ENCODE results near the gene CFAP52. TPM values are rescaled to one million over a fixed set of nuclear protein-coding genes. Genes with fewer than 3 reads are reported as not detected.
"Not testable (repeated sequence)": the region's sequence is repeated elsewhere in the genome, so short reads cannot be mapped to it uniquely, and the experiment has no call there.

Gene CFAP52
- total RNA-seq, 2 donors from 2014 or later: not detected

GRCh38 chr17:9636501-9636900 lies 60.1 kb downstream of the CFAP52 start:
- intact Hi-C loops (cut with DNase I): no loop called here
- DNase-seq (ENCODE audit: low spot score): no peak

DNA sequence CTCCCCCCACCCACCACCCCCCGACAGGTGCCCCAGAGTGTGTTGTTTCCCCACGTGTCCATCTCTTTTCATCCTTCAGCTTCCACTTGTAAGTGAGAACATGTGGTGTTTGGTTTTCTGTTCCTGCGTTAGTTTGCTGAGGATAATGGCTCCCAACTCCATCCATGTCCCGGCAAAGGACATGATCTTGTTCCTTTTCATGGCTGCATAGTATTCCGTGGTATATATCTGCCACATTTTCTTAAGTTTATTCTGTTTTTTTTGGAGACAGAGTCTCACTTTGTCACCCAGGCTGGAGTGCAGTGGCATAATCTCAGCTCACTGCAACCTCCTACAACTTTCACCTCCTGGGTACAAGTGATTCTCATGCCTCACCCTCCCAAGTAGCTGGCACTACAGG lies 63.9 kb downstream of the CFAP52 start:
- intact Hi-C loops (cut with DNase I); DNase-seq (ENCODE audit: low spot score): not testable (repeated sequence)

GRCh38 chr17:9643611-9644010 lies 67.2 kb downstream of the CFAP52 start:
- DNase-seq (ENCODE audit: low spot score): no peak
- intact Hi-C loops (cut with DNase I): no loop called here

DNA sequence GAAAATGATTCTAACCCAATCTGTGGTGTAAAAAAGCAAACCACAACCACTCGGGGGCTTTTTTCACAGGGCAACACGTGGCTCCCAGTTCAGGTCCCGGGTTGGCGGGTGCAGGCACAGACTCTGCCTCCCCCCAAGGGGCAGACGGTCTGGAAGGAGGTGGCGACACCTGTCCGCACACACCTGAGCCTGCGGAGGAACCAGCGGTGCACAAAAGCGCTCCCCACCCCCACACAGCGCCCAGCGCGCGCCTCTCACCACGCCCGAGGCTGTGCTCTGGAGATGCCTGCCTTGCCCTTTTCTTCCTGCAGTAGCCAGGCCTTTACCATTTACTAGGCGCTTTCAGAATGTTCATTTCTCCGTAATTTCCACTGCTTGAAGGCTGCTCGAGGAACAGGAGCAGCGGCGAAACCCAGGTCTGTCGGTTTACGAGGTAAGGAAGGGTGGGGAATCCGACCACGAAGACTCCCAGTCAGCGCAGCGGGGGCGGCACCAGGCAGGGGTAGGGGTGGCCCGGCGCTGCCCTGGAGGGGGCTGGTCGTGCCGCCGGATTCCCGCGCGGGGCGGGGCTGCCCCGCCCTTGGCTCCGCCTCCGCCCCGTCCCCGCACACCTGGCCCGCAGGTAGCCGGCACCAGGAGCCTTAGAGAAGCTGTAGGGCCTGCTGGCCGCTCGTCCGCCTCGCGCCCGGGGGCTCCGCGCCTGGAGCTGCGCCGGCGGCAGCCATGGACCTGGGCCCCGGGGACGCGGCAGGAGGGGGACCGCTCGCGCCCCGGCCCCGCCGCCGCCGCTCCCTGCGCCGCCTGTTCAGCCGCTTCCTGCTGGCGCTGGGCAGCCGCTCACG lies 68.7 kb downstream of the CFAP52 start, which contains the start of gene USP43:
USP43 (plus strand) TSS at position 608 of the 842 bp plus-strand sequence; CDS start at position 724, 116 bp downstream.
- intact Hi-C loops (cut with DNase I): no loop called here
- DNase-seq (ENCODE audit: low spot score): no peak

GRCh38 chr17:9645851-9646545 lies 69.6 kb downstream of the CFAP52 start:
- no peak for DNase-seq (ENCODE audit: low spot score)
- intact Hi-C loops (cut with DNase I): no loop called here

DNA sequence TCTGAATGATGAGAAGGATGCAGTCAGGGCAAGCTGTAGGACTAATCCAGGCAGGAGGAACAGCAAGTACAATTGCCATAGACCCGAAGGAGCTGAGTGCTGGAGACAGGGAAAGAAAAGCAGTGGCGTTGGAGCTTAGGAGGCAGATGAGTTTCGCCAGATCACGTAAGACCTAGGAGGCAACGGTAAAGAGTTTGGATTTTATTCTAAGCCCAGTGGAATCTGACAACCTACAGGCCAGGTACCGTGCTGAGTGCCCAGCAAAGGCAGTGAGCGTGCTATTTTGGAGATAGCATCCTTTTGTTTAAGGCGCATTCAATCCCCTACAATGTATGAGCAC lies 70.1 kb downstream of the CFAP52 start:
- intact Hi-C loops (cut with DNase I): no loop called here
- DNase-seq (ENCODE audit: low spot score): no peak

DNA sequence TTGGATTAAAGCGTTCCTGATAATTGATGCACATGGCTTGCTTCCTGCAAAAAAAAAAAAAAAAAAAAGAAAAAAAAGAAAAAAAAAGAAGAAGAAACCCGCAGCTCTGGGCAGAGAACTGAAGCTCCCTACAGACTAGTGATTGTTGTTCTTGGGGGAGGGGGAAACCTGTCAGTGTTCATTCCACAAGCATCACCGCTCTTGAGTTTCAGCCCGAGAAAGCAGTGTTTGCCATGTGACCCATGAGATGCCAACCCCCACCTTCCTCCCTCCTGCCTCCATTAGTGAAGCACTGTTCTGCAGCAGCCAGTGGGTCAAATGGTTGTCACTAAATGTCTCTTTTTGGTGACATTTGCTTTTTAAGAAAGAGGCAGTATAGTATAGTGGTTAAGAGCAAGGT lies 70.6 kb downstream of the CFAP52 start:
- DNase-seq (ENCODE audit: low spot score): no peak
- intact Hi-C loops (cut with DNase I): no loop called here

DNA sequence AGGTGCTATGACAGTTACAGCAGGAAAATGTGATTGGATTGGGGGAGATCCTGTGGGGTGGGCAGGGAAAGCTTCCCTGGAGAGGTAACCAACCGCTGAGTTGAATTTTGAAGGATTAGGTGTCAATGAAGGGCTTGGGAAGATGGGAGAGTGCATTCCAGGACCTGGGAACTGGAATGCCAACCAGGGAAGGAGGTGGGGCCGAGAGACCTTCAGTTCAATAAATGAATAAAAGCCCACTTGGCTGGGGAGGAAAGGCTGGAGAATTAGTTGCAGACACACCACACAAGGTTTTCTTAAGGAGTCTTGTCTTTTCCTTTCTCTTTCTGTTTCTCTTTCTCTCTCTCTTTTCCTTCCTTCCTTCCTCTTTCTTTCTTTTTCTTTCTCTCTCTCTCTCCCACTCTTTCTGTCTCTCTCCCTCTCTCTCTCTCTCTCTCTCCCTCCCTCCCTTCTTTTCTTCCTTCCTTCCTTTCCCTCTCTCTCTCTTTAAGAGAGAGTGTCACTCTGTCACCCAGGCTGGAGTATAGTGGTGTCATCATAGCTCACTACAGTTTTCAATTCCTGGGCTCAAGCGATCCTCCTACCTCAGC lies 72.2 kb downstream of the CFAP52 start:
- intact Hi-C loops (cut with DNase I): no loop called here
- no peak for DNase-seq (ENCODE audit: low spot score)

DNA sequence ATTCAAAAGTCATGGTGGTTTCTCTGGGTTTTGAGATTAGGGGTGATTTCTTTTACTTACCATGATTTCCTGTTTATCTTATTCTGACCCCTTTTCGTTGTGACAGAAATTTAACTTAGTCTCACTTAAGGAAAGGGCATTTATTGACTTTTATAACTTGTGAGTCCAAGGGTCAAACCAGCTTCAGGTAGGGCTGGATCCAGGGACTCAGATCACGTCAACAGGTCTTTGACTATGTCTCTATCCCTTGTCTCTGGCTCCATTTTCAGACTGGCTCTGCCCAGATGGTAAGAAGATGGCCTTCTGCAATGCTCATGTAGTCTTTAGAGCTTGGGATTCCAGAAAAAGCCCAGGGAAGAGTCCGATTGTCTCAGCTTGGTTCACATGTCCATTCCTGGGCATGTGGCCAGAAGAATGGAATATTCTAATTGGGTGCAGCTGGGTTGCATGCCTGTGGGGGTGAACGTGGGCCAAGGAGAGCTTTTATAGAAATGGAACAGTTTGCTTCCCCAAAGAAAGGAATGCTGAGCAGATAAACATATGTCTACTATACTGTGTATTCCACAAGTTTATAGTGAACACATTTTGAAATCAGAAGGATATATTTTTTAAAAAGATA lies 82.3 kb downstream of the CFAP52 start:
- no peak for DNase-seq (ENCODE audit: low spot score)
- intact Hi-C loops (cut with DNase I): no loop called here

GRCh38 chr17:9661027-9661426 lies 84.6 kb downstream of the CFAP52 start:
- intact Hi-C loops (cut with DNase I): no loop called here
- no peak for DNase-seq (ENCODE audit: low spot score)

DNA sequence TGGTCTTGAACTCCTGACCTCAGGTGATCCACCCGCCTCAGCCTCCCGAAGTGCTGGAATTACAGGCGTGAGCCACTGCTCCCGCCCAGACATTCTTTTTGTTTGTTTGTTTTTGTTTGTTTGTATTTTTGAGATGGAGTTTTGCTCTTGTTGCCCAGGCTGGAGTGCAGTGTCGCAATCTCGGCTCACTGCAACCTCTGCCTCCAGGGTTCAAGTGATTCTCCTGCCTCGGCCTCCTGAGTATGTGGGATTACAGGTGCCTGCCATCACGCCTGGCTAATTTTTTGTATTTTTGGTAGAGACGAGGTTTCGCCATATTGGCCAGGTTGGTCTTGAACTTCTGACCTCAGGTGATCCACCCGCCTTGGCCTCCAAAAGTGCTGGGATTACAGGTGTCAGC lies 87.1 kb downstream of the CFAP52 start:
- intact Hi-C loops (cut with DNase I); DNase-seq (ENCODE audit: low spot score): not testable (repeated sequence)

GRCh38 chr17:9666461-9667050 lies 90.1 kb downstream of the CFAP52 start:
- DNase-seq (ENCODE audit: low spot score): no peak
- intact Hi-C loops (cut with DNase I): no loop called here

GRCh38 chr17:9668517-9668916 lies 92.1 kb downstream of the CFAP52 start:
- intact Hi-C loops (cut with DNase I): no loop called here

DNA sequence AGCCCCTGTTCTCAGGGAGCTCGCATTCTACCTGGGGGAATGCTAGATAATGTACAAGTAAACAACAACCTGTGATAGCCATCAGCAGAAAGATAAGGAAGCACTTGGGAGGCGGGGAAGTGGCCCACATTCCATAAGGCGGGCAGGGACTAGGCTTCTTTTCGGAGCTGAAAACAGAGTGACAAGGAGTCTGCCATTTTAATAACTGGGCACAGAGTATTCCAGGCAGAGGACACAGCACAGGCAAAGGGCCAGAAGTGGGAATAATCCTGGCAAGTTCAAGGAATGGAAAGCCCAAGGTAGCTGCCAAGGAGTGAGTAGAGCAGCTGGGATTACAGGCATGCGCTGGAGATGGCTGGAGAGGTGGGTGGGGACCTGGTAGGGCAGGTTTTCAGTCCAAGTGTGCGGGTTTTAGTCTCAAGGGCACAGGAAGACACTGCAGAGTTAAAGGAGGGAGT lies 93.1 kb downstream of the CFAP52 start:
- intact Hi-C loops (cut with DNase I): no loop called here
- no peak for DNase-seq (ENCODE audit: low spot score)

More at GRCh38 chr17:9668517-9668916, 92.1 kb downstream of the CFAP52 start:
- DNase-seq (ENCODE audit: low spot score): no peak

GRCh38 chr17:9670596-9670995 lies 94.2 kb downstream of the CFAP52 start:
- intact Hi-C loops (cut with DNase I): no loop called here
- DNase-seq (ENCODE audit: low spot score): no peak

DNA sequence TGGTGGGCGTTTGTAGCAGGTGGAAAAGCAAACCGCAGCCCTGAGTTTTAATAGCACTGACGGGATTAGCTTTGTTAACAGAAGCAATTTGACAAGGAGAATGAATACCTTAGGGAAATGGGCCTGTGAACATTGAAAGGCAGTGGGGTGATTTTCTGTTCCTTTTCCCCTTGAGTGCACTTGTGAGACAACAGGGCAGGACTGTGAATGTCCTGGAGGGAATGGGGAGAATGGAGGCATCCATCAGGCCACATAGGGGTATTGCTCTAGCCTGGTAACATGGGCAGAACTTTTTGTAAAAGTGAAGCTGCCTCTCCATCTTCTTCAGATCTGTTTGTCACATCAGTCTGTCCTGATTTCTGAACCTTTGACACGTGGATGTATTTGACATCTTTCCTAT lies 95.1 kb downstream of the CFAP52 start:
- intact Hi-C loops (cut with DNase I): no loop called here
- no peak for DNase-seq (ENCODE audit: low spot score)

DNA sequence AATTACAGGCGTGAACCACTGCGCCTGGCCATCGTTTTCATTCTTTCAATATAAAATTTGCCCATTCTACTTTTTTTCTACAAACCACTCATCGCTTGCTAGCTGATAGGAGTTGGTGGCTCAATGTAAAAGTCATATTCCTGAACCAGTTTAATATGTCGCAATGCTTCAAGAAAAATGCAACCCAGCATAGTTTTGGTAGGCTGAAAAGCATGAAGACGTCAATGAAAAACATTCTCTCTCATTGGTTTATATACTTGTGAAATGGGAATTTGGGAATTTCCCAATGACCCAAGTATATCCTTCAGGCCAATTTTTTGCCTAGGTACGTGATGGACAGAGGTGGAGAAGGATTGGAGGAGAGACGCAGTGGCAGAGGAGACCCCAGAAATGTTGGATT lies 95.8 kb downstream of the CFAP52 start:
- intact Hi-C loops (cut with DNase I): no loop called here
- no peak for DNase-seq (ENCODE audit: low spot score)

- intact Hi-C loops (cut with DNase I): no loop called here
- DNase-seq (ENCODE audit: low spot score): no peak
Measured at GRCh38 chr17:9672691-9673090, 96.2 kb downstream of the CFAP52 start.

- intact Hi-C loops (cut with DNase I): no loop called here
- no peak for DNase-seq (ENCODE audit: low spot score)
Measured at GRCh38 chr17:9676084-9676483, 99.6 kb downstream of the CFAP52 start.

Measured in posterior vena cava (tissue), 2 donors.